OCI-LY3 (cell line): ENCODE measurements around the gene TTC13.
"Not testable (repeated sequence)": the region's sequence is repeated elsewhere in the genome, so short reads cannot be mapped to it uniquely, and the experiment has no call there.

Source experiments
- EZH2phosphoT487 ChIP-seq: fragments of 200-600 bp; shearing (Covaris generic); IDR thresholded peaks from 2 replicates; pipeline ENCODE4 v1.6.1; 2018; ENCODE audit warnings: antibody characterized with exemption, mixed run types, low read depth
- TF ChIP-seq, protein P1 (sequence below): fragments of 200-600, 300-600 bp; sonication (generic); IDR thresholded peaks from 2 replicates; pipeline ENCODE4 v1.5.1; 2014; ENCODE audit warnings: antibody characterized with exemption, low read length, low read depth

DNA sequence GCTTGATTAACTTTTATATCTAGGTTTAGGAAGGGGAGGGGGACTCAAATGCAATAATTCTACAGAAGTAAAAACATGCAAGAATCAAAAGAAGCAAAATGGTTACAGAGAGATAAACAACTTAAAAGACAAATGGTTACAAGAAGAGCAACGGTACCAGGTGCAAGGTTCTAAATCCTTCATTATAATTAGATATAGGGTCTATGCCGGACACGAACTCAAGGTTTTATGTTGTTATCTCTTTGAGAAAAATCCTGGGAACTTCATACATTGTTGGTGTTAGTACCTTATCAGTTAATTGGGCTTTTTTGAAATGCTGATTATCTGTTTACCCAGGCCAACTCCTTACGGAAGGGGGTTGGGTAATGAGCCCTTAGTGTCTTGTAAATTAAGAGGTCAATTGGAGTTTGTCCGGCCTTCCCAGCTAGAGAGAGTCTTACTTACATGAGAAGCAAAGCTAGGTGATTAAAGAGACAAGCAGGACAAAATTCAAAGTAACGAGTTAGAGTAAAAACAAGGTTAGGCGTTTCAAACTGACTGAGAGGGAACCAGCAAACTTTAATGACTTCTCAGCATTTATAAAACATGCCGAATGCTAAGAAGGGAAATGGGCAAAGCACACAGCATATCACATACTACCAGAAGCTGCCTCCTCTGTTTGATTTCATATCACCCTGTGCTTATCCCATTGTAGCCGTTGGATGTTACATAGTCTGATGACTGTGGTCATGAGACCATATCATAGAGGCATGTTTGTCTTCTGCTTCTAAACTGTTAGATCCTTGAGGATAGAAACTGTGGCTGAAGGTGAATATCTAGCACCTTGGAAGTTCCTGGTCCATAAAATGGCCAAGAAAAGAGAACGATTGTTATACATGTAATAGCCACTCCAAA, 6.2 kb upstream of the TTC13 start:
- TF ChIP-seq, protein P1, sequence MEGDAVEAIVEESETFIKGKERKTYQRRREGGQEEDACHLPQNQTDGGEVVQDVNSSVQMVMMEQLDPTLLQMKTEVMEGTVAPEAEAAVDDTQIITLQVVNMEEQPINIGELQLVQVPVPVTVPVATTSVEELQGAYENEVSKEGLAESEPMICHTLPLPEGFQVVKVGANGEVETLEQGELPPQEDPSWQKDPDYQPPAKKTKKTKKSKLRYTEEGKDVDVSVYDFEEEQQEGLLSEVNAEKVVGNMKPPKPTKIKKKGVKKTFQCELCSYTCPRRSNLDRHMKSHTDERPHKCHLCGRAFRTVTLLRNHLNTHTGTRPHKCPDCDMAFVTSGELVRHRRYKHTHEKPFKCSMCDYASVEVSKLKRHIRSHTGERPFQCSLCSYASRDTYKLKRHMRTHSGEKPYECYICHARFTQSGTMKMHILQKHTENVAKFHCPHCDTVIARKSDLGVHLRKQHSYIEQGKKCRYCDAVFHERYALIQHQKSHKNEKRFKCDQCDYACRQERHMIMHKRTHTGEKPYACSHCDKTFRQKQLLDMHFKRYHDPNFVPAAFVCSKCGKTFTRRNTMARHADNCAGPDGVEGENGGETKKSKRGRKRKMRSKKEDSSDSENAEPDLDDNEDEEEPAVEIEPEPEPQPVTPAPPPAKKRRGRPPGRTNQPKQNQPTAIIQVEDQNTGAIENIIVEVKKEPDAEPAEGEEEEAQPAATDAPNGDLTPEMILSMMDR: not testable (repeated sequence)
- TF ChIP-seq EZH2phosphoT487: not testable (repeated sequence)
